ENCODE measurements around the gene ABO. TPM values are rescaled to one million over a fixed set of nuclear protein-coding genes. Genes with fewer than 3 reads are reported as not detected.
"Not testable (repeated sequence)": the region's sequence is repeated elsewhere in the genome, so short reads cannot be mapped to it uniquely, and the experiment has no call there.

ABO gene
- total RNA-seq, 1 experiment from 2014 or later, result 0.15 TPM

- TF ChIP-seq AFF4 (CRISPR knock-in tag; IDR thresholded peaks at IDR 0.05; ENCODE audit: borderline replicate concordance) (no peak), JAZF1 (CRISPR knock-in tag; IDR thresholded peaks at IDR 0.05) (no peak), SMAD4 (CRISPR knock-in tag; IDR thresholded peaks at IDR 0.05) (no peak)
Measured at GRCh38 chr9:133237035-133237731, 37.8 kb downstream of the ABO start (continued).

- DNase-seq (ENCODE audit: low spot score); H3K4me1 Mint-ChIP-seq; H3K36me3 Mint-ChIP-seq; H3K9me3 Mint-ChIP-seq; H3K4me3 Mint-ChIP-seq; ATAC-seq; H3K27ac Mint-ChIP-seq; POLR2A ChIA-PET: not testable (repeated sequence)
- peaks cover 40% of the 10 kb centered on the region for H3K27me3 Mint-ChIP-seq (ENCODE audit: low read depth)
- CTCF ChIA-PET, result interaction anchor here (0.6 kb wide), 1 partner anchor 63 kb away, joined by 3 read pairs; no protein-coding TSS in a partner anchor
Measured at GRCh38 chr9:133236291-133237034, 38.5 kb downstream of the ABO start.

DNA sequence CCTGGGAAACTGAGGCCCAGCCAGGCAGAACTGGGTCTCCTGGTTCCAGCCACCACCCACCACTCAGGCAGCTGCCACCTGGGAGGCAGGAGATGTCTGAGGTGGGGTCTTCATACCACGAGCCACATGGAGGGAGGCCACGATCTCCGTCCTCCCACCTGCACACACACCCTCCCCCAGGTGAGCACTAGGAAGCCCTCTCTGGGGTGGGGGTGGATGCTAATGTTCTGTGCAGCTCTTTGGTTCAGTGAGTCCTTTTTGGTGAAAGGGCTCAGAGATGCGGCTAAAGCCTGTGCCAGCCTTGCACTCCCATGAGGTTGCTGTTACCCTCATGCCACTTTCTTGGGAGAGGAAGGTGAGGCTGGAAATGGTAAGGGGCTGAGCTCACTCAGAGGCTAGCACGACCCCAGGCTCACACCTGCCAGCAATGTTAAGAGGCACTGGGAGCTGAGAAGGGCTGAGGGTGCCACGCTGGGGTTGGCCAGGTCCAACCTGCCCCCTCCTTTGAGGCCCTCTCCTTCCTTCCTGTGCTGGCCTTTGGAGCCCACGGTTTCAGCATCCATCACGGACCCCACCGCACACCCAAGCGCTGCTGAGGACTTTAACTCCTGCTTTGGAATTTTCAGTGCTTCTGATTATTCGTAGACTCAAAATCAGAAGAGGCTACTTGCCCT is 39.3 kb downstream of the ABO start:
- no peak overlapping the region for H3K4me3 Mint-ChIP-seq
- no peak for DNase-seq (ENCODE audit: low spot score)
- ChIA-PET POLR2A (no interaction called here), CTCF (interaction anchor here (1.3 kb wide), 1 partner anchor 49 kb away, joined by 4 read pairs; no protein-coding TSS in a partner anchor)
- H3K4me1 Mint-ChIP-seq, result peaks cover 4% of the 10 kb centered on the region
- H3K9me3 Mint-ChIP-seq, result no peaks in the 10 kb centered on the region
- no peak overlapping the region for H3K27ac Mint-ChIP-seq
- ATAC-seq, result no peak
- no peak for TF ChIP-seq GTF2I (CRISPR knock-in tag; conservative IDR thresholded peaks at IDR 0.05)
- TF ChIP-seq ZNF671 (CRISPR knock-in tag; IDR thresholded peaks at IDR 0.05), result no peak
- TF ChIP-seq RORB (CRISPR knock-in tag; IDR thresholded peaks at IDR 0.05), result no peak
- no peak for TF ChIP-seq TP53 (CRISPR knock-in tag; IDR thresholded peaks at IDR 0.05)
- TF ChIP-seq, protein P1, sequence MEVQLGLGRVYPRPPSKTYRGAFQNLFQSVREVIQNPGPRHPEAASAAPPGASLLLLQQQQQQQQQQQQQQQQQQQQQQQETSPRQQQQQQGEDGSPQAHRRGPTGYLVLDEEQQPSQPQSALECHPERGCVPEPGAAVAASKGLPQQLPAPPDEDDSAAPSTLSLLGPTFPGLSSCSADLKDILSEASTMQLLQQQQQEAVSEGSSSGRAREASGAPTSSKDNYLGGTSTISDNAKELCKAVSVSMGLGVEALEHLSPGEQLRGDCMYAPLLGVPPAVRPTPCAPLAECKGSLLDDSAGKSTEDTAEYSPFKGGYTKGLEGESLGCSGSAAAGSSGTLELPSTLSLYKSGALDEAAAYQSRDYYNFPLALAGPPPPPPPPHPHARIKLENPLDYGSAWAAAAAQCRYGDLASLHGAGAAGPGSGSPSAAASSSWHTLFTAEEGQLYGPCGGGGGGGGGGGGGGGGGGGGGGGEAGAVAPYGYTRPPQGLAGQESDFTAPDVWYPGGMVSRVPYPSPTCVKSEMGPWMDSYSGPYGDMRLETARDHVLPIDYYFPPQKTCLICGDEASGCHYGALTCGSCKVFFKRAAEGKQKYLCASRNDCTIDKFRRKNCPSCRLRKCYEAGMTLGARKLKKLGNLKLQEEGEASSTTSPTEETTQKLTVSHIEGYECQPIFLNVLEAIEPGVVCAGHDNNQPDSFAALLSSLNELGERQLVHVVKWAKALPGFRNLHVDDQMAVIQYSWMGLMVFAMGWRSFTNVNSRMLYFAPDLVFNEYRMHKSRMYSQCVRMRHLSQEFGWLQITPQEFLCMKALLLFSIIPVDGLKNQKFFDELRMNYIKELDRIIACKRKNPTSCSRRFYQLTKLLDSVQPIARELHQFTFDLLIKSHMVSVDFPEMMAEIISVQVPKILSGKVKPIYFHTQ (CRISPR knock-in tag; IDR thresholded peaks at IDR 0.05), result no peak
- no peak for TF ChIP-seq CDX4 (CRISPR knock-in tag; IDR thresholded peaks at IDR 0.05; ENCODE audit: borderline replicate concordance)
- TF ChIP-seq SMAD3 (CRISPR knock-in tag; IDR thresholded peaks at IDR 0.05; ENCODE audit: borderline replicate concordance), result no peak
- no peak for TF ChIP-seq NR2C2 (CRISPR knock-in tag; IDR thresholded peaks at IDR 0.05)
- TF ChIP-seq STAT6 (CRISPR knock-in tag; conservative IDR thresholded peaks at IDR 0.05; ENCODE audit: low read depth), result no peak
- TF ChIP-seq ZBTB21 (CRISPR knock-in tag; IDR thresholded peaks at IDR 0.05; ENCODE audit: borderline replicate concordance), result no peak
- no peak for TF ChIP-seq NFE2L1 (CRISPR knock-in tag; IDR thresholded peaks at IDR 0.05)
- TF ChIP-seq HMGA2 (CRISPR knock-in tag; IDR thresholded peaks at IDR 0.05), result no peak
- peaks cover 45% of the 10 kb centered on the region for H3K27me3 Mint-ChIP-seq (ENCODE audit: low read depth)
- no peaks in the 10 kb centered on the region for H3K36me3 Mint-ChIP-seq

Data from WTC11 (cell line).